Measurements from ENCODE around the gene SFMBT2. TPM values are rescaled to one million over a fixed set of nuclear protein-coding genes. Genes with fewer than 3 reads are reported as not detected.

The SFMBT2 gene
- total RNA-seq (2022) (not detected in 2 replicates), Bru-seq, nascent RNA (percentile 3 among the genes with signal in this experiment), BruChase-seq, experiment 1, labeled RNA remaining after a 2-hour chase (percentile 0 among the genes with signal in this experiment), BruChase-seq, experiment 2, labeled RNA remaining after a 6-hour chase (percentile 1 among the genes with signal in this experiment)
- long read RNA-seq: 0 reads

DNA sequence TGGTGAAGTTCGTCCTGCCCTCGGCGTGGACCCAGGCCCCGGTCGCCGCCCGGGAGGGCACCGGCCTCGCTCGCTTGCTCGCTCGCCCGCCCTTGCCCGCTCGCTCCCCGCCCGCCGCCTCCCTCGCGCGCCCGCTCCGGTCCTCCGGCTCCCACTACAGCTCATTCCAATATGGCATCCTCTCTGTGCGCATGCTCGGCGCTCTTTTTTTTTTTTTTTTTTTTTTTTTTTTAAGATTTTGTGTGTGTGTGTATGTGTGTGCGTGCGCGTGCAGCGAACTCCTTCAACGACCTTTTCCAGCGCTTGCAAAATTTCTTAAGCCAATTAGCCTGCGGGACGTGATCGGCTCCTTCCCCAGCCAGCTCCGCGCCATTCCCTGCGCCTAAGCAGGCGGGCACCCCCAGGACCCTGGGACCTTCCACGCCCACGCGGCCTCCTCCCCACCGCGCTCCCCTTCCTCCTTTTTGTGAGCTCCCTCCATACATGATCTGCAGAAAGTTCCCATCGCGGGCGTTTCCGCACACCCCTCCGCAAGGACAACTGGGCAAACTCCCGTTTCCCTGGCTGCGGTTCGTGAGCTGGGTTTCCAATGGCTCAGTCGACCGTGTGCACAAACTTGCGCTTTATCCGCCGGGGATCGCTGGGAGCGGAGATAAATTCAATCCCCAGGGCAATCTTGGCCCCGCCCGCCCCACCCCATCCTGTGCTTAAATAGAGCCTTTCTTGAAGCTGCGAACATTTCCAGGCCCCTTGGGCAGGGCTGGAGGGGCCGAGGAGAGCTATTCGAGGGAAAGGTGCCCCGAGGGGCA, at the start of gene SFMBT2:
Gene SFMBT2, minus strand, starts transcription at position 173 of the 809 bp plus-strand sequence. CDS start 29,136 bp downstream, outside the sequence.
- no peak for DNase-seq
- H3K36me3 ChIP-seq (ENCODE audit: control insufficient read depth, insufficient read depth, low read length): no peaks in the 10 kb centered on the region
- Mint-ChIP-seq H3K4me3 (ENCODE audit: unreplicated experiment) (no peak within 1 kb of the TSS), H3K36me3 (ENCODE audit: insufficient read depth, unreplicated experiment) (no peaks in the 10 kb centered on the region), H3K9me3 (ENCODE audit: unreplicated experiment) (peaks cover 8% of the 10 kb centered on the region), H3K4me1 (ENCODE audit: low read depth, unreplicated experiment) (no peaks in the 10 kb centered on the region), H3K27me3 (ENCODE audit: insufficient read depth, unreplicated experiment) (no peaks in the 10 kb centered on the region), H3K27ac (ENCODE audit: unreplicated experiment) (no peak within 1 kb of the TSS)
- peaks cover 27% of the 10 kb centered on the region; the same call in 1 of the 2 replicates for H3K9me3 ChIP-seq
- TF ChIP-seq, protein P1, sequence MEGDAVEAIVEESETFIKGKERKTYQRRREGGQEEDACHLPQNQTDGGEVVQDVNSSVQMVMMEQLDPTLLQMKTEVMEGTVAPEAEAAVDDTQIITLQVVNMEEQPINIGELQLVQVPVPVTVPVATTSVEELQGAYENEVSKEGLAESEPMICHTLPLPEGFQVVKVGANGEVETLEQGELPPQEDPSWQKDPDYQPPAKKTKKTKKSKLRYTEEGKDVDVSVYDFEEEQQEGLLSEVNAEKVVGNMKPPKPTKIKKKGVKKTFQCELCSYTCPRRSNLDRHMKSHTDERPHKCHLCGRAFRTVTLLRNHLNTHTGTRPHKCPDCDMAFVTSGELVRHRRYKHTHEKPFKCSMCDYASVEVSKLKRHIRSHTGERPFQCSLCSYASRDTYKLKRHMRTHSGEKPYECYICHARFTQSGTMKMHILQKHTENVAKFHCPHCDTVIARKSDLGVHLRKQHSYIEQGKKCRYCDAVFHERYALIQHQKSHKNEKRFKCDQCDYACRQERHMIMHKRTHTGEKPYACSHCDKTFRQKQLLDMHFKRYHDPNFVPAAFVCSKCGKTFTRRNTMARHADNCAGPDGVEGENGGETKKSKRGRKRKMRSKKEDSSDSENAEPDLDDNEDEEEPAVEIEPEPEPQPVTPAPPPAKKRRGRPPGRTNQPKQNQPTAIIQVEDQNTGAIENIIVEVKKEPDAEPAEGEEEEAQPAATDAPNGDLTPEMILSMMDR (IDR thresholded peaks at IDR 0.05; ENCODE audit: insufficient read depth in 1 of 2, low read depth in 1 of 2, low read length in 1 of 2, severe bottlenecking in 1 of 2, unreplicated experiment in 1 of 2): no peak
- no peaks in the 10 kb centered on the region for H3K27me3 ChIP-seq (replicated peaks; ENCODE audit: control insufficient read depth, insufficient read depth, low read length)
- H3K4me3 ChIP-seq (ENCODE audit: low read depth, low read length): no peak within 1 kb of the TSS
- ChIA-PET POLR2A (no interaction called here), CTCF (no interaction called here)
- BruUV-seq (replicated peaks): no TSS peak
- intact Hi-C loops (cut with micrococcal nuclease; ENCODE audit: unreplicated experiment): no loop called here
- H3K4me1 ChIP-seq: no peaks in the 10 kb centered on the region

DNA sequence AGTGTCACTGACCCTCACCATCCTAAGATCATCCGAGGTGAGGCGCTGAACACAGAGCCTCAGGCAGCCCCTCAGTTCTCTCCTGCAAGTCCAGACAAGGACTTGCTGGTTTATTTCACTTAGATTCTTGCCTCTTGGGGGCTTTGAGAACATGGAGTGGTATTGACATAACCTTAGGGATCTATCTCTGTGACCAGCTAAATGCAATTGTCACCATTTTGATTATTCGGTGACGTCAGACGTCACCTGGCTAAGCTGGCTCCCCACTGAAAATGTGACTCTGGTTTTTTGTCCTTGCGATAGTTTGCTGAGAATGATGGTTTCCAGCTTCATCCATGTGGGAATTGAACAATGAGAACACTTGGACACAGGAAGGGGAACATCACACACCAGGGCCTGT, 49.2 kb upstream of the SFMBT2 start:
- Mint-ChIP-seq H3K9me3 (ENCODE audit: unreplicated experiment) (no peaks in the 10 kb centered on the region), H3K4me3 (ENCODE audit: unreplicated experiment) (no peak overlapping the region), H3K27me3 (ENCODE audit: insufficient read depth, unreplicated experiment) (peaks cover 40% of the 10 kb centered on the region), H3K4me1 (ENCODE audit: low read depth, unreplicated experiment) (no peaks in the 10 kb centered on the region), H3K27ac (ENCODE audit: unreplicated experiment) (no peak overlapping the region), H3K36me3 (ENCODE audit: insufficient read depth, unreplicated experiment) (no peaks in the 10 kb centered on the region)
- POLR2A ChIA-PET: no interaction called here
- intact Hi-C loops (cut with micrococcal nuclease; ENCODE audit: unreplicated experiment): no loop called here
- no peak for DNase-seq
- no TSS peak for BruUV-seq (replicated peaks)
- no peaks in the 10 kb centered on the region for H3K4me1 ChIP-seq
- H3K36me3 ChIP-seq (ENCODE audit: control insufficient read depth, insufficient read depth, low read length): no peaks in the 10 kb centered on the region
- no peak overlapping the region for H3K4me3 ChIP-seq (ENCODE audit: low read depth, low read length)
- TF ChIP-seq, protein P1 (IDR thresholded peaks at IDR 0.05; ENCODE audit: insufficient read depth in 1 of 2, low read depth in 1 of 2, low read length in 1 of 2, severe bottlenecking in 1 of 2, unreplicated experiment in 1 of 2): no peak
- CTCF ChIA-PET: no interaction called here
- H3K9me3 ChIP-seq: no peaks in the 10 kb centered on the region
- no peaks in the 10 kb centered on the region for H3K27me3 ChIP-seq (replicated peaks; ENCODE audit: control insufficient read depth, insufficient read depth, low read length)

DNA sequence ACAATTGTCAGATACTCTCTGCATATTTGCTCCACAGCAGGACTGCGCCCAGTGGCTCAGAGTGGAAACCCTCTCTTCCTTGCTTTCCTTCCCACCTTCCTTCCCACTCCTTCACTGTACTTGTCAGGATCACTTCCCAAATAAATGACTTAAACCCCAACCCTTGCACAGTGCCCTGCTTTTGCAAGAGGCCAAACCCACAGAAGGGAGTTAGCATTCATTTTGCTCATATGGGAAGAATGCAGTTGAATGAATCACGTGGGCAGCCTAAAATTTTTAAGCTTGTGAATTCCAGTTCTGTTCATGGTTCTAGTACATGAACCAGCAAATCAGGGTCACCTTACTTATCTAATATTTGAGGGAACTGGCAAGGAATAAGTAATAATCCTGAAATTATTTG, 47.7 kb upstream of the SFMBT2 start:
- H3K4me3 ChIP-seq (ENCODE audit: low read depth, low read length): no peak overlapping the region
- no peaks in the 10 kb centered on the region for H3K9me3 ChIP-seq
- TF ChIP-seq, protein P1 (IDR thresholded peaks at IDR 0.05; ENCODE audit: insufficient read depth in 1 of 2, low read depth in 1 of 2, low read length in 1 of 2, severe bottlenecking in 1 of 2, unreplicated experiment in 1 of 2): no peak
- ChIA-PET CTCF (no interaction called here), POLR2A (no interaction called here)
- no peak for DNase-seq
- H3K4me1 ChIP-seq: no peaks in the 10 kb centered on the region
- no peaks in the 10 kb centered on the region for H3K4me1 Mint-ChIP-seq (ENCODE audit: low read depth, unreplicated experiment)
- peaks cover 29% of the 10 kb centered on the region for H3K27me3 Mint-ChIP-seq (ENCODE audit: insufficient read depth, unreplicated experiment)
- intact Hi-C loops (cut with micrococcal nuclease; ENCODE audit: unreplicated experiment): no loop called here
- H3K27me3 ChIP-seq (replicated peaks; ENCODE audit: control insufficient read depth, insufficient read depth, low read length): no peaks in the 10 kb centered on the region
- BruUV-seq (replicated peaks): no TSS peak
- H3K9me3 Mint-ChIP-seq (ENCODE audit: unreplicated experiment): peaks cover 9% of the 10 kb centered on the region
- H3K36me3 ChIP-seq (ENCODE audit: control insufficient read depth, insufficient read depth, low read length): no peaks in the 10 kb centered on the region
- no peak overlapping the region for H3K27ac Mint-ChIP-seq (ENCODE audit: unreplicated experiment)
- no peaks in the 10 kb centered on the region for H3K36me3 Mint-ChIP-seq (ENCODE audit: insufficient read depth, unreplicated experiment)
- H3K4me3 Mint-ChIP-seq (ENCODE audit: unreplicated experiment): no peak overlapping the region

Measured in Caco-2 (cell line).